GM18499 (cell line): ENCODE data around the gene NEK3.
"Not testable (repeated sequence)": the region's sequence is repeated elsewhere in the genome, so short reads cannot be mapped to it uniquely, and the experiment has no call there.

ENCODE experiments used
- ATAC-seq: cut with Tn5 transposase; IDR thresholded peaks from one replicate; pipeline ENCODE4 v1.9.1; 2021; ENCODE audit warnings: moderate number of reproducible peaks; ENCODE audit not compliant: insufficient read depth, unreplicated experiment

NEK3 gene

DNA sequence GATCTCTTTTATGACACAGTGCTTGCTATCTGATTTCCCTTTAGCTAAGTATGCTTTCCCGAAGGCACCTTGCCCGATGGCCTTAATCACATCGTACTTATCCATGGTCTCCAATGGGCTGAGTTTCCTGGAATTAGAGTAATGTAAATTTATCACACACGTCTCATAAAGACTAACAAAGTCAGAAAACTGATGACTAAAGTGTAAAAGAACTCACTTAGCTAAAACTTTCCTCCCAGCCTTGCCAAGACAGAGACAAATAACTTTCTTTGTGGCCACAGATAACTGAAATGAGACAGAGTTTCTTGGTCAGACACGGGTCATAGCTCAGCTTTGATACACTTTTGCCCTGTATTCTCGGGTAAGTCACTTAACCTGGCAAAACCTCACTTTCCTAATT lies 32.0 kb downstream of the NEK3 start:
- no peak for ATAC-seq

DNA sequence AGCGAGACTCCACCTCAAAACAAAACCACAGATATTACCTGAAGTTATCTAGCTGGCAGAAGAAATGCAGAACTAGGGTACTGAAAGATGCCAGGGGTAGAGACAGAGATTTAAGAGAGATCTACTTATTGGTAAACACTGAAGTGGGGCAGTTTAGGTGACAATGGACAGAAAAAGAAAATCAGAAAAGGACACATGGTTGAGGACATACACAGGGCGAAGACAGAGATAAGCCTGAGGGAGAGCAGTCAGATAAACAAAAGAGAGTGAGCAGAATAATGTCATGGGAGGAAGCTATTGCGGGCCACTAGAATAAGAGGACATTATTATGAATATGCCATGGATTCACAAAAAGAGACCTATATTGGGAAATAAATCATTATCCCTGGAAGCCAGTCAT lies 33.9 kb downstream of the NEK3 start:
- ATAC-seq: no peak

DNA sequence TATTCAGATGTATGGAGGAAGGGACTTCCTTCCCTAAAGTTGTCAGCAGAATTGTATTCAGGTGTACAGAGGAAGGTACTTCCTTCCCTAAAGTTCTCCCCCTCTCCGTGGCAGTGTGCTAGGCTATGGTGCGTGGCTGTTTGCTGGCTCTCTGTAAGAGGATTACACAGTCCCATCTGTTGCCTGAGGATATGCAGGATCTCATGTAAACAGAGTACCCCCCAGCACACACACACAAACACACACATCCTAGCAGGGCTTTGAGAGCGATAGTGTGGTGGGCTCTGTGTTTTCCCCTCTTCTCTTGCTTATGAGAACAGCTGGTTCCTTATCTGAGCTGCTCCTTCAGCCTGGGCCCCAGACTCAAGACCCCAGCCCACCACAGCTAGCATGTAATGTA lies 40.8 kb downstream of the NEK3 start:
- no peak for ATAC-seq

DNA sequence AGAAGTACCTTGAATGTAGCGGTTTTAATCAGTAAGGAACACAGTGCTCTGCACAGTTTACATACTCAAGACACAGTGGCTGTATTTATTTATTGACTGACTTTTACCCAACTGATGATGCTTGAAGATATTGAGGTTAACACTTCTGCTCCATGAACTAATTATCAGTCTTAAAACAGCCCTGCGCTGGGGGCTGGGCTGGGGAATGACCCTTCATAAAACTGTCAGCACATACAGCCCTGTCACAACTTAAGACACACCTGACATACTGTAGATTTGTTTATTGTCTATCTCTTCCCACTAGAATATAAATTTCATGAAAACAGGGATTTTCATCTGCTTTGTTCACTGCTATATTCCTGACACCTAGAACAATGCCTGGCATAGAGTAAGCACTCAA lies 41.3 kb downstream of the NEK3 start:
- ATAC-seq: no peak

DNA sequence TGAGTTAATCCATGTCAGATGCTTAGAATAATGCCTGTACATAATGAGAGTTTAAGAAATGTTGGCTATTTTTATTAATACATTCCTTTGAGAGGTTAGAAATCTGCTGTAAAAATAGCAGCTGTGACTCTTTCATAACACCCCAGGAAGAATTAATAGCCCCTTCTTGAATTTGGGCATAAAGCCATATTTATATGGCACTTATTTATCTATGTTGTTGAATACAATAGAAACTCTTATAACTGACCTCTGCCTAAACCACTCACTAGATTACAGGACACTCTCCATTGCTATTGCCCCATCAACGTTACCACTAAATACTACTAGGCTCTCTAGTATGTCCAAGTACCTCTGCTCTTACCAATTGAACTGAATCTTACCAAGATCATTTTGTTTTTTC lies 46.8 kb downstream of the NEK3 start:
- ATAC-seq: no peak

DNA sequence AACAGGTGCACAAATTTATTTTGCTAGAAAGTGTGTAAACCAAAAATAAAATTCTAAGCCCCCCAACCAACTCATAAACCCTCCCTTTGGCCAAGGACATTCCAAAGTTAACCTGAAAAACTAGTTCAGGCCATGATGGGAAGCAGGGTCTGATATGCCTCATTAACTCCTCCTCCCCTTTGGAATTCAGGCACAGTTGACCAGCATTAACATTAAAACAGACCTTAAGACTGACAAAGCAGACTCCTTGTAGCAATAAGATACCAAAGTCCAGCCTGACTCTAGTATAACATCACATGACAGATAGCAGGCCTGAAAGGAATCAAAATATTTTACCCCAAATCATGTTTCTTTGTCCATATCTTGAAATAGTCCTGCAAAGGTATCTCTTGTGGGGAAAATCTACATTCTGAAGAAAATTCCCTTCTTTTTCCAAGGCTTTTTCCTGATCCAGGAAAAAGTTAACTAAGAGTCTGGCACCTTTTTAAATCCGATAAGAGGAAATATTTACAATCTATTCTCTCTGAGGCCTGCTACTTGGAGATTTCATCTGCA lies 50.2 kb downstream of the NEK3 start:
- ATAC-seq: no peak

DNA sequence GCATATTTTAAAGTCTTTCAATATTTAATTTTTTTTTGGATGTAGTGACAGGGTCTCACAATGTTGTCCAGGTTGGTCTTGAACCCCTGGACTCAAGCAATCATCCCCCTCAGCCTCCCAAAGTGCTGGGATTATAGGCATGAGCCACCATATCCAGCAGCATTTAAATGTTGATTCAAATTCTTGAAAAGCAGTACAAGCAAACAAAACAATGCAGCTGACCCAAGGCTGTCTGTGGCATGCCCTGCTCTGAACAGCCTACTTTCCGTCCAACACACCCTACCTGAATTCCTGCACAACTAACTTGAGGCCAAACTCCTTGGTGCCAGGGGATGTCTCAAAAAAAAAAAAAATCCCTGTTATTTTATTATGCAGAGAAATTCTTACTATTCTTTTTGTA lies 53.6 kb downstream of the NEK3 start:
- no peak for ATAC-seq

DNA sequence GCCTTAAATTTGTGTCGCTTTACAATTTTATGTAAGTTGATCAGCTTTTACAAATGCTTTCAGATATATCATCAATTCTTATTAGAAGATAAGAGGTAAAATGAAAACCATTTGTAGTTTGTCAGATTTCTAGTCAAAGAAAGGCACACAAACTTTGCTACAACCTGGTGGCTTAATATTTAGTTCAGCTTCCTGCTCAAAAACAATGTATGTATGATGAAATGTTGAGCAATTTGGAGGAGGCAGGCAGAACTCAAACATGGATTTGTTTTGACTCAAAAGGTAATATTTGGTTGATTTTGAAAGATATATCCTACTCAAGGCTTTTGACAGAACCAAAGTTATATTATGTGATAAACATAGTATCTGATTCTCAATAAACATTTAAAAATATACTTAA lies 54.8 kb downstream of the NEK3 start:
- ATAC-seq: no peak

DNA sequence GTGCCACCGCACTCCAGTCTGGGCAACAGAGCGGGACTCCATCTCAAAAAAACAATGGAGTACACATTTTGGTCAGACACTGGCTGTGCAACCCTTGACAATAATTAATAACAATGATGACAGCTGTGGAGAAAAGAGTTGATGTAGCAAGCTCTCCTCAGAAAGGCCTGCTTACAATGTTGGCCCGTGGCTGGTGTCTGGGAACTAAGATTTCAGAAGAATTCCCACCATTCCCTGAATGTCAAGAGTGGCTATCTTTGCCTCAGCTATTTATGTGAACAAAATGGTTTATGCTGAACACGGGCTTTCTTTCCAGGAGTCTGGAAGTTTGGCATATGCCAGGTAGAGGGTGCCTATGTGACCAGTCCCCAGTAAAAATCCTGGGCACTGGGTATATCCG lies 56.0 kb downstream of the NEK3 start:
- no peak for ATAC-seq

DNA sequence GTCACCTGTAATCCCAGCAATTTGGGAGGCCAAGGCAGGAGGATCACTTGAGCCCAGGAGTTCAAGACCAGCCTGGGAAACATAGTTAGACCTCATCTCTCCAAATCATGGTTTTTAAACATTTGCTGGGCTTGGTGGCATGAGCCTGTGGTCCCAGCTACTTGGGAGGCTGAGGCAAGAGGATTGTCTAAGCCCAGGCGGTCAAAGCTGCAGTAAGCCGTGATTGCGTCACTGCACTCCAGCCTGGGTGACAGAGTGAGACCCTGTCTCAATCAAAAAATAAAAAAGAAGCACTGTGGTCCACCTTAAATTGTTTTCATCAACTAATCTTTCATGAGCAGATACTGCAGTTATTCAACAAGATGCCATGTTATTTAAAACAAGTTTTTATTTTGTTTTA lies 57.0 kb downstream of the NEK3 start:
- not testable (repeated sequence) for ATAC-seq

DNA sequence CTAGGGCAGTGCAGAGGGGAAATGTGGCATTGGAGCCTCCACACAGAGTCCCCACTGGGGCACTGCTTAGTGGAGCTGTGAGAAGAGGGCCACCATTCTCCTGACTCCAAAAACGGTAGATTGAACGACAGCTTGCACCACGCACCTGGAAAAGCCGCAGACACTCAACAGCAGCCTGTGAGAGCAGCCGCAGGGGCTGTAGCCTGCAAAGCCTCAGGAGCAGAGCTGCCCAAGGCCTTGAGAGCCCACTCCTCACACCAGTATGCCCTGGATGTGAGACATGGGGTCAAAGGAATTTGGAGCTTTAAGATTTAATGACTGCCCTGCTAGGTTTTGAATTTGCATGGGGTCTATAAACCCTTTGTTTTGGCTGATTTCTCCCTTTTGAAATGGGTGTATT lies 62.2 kb downstream of the NEK3 start:
- ATAC-seq: no peak

DNA sequence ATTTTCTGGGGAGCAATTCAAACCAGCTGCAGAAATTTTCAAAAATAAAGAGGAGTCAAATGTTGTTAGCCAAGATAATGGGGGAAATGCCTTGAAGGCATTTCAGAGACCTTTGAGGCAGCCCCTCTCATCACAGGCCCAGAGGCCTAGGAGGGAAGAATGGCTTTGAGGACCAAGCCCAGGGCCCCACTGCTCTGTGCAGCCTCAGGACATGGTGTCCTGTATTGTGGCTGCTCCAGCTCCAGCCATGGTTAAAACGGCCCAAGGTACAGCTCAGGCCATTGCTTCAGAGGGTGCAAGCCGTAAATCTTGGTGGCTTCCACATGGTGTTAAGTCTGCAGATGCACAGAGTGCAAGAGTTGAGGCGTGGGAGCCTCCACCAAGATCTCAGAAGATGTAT lies 62.6 kb downstream of the NEK3 start:
- ATAC-seq: no peak

DNA sequence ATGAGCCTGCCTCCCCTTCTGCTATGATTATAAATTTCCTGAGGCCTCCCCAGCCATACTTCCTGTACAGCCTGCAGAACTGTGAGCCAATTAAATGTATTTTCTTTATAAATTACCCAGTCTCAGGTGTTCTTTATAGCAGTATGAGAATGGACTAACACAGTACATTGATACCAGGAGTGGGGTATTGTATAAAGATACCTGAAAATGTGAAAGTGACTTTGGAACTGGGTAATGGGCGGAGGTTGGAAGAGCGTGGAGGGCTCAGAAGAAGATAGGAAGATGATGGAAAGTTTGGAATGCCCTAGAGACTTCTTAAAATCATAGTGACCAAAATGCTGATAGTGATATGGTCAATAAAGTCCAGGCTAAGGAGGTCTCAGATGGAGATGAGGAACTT lies 63.3 kb downstream of the NEK3 start:
- ATAC-seq: no peak

DNA sequence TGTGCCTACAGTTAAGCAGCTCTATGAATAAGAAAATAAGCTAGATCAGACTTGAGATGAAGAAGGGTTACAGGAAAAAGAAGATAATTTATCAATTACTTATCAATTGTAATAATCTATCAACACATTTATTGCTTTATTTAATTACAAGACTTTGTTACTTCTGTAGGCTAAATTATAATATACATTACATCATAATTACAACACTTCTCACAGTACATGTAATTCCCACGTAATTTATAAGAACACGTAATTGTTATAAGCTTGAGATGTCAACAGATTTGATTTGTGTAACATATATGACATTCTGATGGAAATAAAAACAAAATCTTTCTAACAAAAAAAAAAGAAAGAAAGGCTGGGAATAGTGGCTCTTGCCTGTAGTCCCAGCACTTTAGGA lies 67.3 kb downstream of the NEK3 start:
- ATAC-seq: no peak

DNA sequence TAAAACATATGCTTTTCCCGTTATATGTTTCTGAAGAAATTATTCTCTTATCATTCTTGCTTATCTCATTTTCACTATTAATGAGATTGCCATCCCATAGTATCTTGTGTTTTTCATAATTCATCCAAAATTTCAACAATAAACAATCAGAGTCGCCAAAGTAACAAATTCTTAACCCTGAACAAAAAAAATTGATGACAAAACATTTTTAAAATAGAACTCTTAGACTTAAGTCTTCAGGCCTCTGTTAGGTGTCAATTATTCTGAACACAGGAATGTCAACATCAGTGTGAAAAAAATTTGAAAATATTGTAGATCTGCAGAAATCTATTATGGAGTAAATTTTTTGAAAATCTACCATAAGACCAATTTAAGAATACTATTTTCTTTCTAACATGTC lies 67.9 kb downstream of the NEK3 start:
- ATAC-seq: no peak

DNA sequence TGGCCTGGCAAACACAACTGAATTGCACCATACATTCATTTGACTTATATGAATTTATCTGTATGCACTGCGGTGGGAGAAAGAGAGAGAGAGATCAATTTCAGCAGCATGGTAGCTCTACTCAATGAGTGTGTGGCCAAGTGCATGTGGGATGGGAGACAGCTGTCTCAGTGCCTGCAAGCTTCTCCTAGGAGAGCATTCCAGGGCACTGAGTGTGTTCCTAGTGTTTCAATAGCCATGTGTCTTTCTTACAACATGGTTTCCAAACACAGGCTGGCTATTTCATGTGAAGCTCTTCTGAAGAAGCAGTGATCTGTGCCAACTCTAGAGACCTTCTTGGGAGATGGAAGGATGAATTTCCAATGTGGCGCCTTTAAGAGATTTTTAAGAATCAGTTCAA lies 74.0 kb downstream of the NEK3 start:
- ATAC-seq: no peak

DNA sequence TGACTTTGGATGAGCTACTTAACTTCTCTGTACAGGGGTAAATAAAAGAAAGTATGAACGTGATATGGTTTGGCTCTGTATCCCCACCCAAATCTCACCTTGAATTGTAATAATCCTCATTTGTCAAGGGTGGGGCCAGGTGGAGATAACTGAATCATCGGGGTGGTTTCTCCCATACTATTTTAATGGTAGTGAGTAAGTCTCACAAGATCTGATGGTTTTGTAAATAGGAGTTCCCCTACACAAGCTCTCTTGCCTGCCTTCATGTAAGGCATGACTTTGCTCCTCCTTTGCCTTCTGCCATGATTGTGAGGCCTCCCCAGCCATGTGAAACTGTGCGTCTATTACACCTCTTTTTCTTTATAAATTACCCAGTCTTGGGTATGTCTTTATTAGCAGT lies 74.4 kb downstream of the NEK3 start:
- ATAC-seq: not testable (repeated sequence)
